ENCODE data around the gene MGRN1.

DNA sequence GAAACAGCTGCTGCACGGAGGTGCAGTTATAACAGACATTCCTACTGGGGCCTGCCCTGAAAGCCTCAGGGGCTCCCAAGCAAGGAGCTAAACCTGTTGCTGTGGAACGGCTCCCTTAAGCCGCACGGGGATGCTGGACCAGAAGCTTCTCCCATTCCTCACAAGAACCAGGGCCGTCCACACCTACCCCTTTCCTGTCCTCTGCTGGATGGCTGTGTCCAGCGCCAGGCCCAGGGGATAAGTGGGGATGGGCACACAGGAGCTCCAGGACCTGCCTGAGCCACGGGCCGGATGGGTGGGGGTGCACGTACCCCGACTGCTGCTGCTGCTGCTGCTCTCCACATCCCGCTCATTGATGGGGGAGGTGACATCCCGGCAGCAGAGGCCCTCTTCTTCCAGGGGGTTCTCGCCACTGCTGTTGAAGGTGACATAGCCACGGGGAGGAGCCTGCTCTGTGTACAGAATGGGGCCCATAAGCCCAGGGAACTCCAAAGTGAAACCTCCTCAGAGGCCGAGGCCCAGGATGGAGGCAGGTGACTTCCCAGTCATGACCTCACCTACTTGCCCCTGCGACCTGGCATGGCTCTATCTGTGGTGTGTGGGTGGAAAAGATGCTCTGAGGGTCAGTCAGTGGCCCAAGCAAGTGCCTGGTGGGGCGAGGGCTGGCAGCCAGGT lies 77.3 kb downstream of the MGRN1 start:
- TF ChIP-seq, protein P1, sequence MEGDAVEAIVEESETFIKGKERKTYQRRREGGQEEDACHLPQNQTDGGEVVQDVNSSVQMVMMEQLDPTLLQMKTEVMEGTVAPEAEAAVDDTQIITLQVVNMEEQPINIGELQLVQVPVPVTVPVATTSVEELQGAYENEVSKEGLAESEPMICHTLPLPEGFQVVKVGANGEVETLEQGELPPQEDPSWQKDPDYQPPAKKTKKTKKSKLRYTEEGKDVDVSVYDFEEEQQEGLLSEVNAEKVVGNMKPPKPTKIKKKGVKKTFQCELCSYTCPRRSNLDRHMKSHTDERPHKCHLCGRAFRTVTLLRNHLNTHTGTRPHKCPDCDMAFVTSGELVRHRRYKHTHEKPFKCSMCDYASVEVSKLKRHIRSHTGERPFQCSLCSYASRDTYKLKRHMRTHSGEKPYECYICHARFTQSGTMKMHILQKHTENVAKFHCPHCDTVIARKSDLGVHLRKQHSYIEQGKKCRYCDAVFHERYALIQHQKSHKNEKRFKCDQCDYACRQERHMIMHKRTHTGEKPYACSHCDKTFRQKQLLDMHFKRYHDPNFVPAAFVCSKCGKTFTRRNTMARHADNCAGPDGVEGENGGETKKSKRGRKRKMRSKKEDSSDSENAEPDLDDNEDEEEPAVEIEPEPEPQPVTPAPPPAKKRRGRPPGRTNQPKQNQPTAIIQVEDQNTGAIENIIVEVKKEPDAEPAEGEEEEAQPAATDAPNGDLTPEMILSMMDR (IDR thresholded peaks at IDR 0.05), result no peak
- no peak for TF ChIP-seq POLR2A (IDR thresholded peaks at IDR 0.05)

Data from ovary (tissue), 3 donors.